GM12891 (cell line): ENCODE results near the gene ITM2C.

Experiments used
- DNase-seq: peaks from one replicate; pipeline ENCODE4 v3.0.0; 2011; ENCODE audit warnings: low spot score; ENCODE audit not compliant: insufficient read length
- FAIRE-seq: peaks from 2 replicates; lab custom pipeline; 2011; peaks lifted over from hg19 to GRCh38; lab: Jason Lieb, UNC
- PAX5 ChIP-seq: IDR thresholded peaks from 2 replicates; pipeline ENCODE4 v1.6.1; 2011; ENCODE audit warnings: low read length, moderate library complexity, mild to moderate bottlenecking; ENCODE audit not compliant: insufficient read depth, severe bottlenecking
- POLR2A ChIP-seq: IDR thresholded peaks from 2 replicates; pipeline ENCODE4 v1.6.1; 2011; ENCODE audit warnings: low read depth, low read length, control low read depth
- POLR2AphosphoS5 ChIP-seq: IDR thresholded peaks from 2 replicates; pipeline ENCODE4 v1.6.1; 2011; ENCODE audit warnings: low read depth, low read length, control low read depth
- POU2F2 ChIP-seq: IDR thresholded peaks from 2 replicates; pipeline ENCODE4 v1.6.1; 2011; ENCODE audit warnings: low read depth, mild to moderate bottlenecking, control low read depth, low read length, moderate library complexity
- SPI1 ChIP-seq: IDR thresholded peaks from 2 replicates; pipeline ENCODE4 v1.6.1; 2011; ENCODE audit warnings: low read depth, low read length, control low read depth
- TAF1 ChIP-seq: IDR thresholded peaks from 2 replicates; pipeline ENCODE4 v1.6.1; 2011; ENCODE audit warnings: low read depth, low read length, control low read depth

The ITM2C gene

DNA sequence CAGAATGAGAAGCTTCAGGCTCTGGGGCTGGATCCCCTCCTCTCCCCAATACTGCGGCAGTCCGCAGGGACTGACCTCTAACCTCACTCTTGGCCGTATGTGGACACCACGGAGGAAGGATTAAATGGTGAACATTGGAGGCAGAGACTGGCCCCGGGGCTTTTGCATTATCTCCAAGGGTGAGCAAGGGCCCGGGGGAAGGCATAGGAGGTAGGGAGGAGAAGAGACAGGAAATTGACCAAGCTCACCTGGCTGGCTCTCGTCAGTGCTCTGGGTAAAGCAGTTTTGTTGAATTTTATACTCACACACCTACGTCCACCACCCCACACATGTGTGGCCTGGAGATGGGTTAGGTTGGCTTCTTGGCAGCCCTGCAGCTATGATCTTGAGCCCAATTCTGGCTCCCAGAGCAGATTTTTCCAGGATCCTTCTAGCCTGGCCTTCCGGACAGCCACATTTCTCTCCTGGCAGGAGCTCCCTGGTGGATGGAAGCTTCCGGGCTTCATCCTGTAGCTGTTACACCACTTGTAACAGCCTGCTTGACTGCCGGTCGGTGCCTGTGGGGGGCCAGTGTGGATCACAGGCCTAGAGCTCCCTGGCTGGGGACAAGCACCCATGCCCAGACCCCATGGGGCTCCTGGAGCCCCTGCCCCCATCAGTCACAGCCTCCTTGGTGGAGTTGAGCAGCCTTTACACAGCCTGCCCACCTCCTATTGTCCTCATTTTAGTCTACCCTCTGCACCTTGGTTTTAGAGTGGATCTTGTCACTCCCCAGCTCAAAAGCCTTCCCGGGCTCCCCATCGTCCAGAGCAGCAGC, 7.6 kb downstream of the ITM2C start:
- DNase-seq, result no peak

DNA sequence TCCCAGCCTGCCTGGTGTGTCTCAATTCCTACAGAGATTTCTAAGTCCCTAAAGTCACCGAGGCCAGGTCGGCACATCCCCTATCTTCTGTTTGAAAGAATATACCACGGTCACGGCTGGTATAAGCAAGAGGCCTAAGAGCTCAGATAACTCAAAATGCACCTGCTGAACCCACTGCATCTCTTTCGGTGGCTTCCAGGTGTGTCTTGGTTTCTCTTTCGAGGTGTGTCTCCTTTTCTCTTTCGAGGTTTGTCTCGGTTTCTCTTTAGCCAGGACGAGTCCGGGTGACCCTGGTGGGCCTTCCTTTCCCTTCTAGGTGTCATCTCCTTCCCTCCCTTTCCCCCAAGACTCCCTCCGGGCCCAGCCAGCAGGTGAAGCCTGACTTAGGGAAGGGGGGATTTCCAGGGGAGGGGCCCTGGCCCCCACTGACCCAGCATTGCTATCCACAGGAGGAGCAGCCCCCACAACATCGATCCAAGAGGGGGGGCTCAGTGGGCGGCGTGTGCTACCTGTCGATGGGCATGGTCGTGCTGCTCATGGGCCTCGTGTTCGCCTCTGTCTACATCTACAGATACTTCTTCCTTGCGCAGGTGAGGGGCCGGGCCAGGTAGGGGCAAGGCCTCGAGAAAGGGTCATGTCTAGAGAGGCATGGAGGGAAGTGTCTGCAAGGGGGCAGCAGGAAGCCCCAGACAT, 8.4 kb downstream of the ITM2C start:
- TF ChIP-seq TAF1 (no peak), SPI1 (no peak), PAX5 (no peak), POLR2AphosphoS5 (no peak), POLR2A (no peak), POU2F2 (no peak)
- DNase-seq, result peak; percentile 76
- no peak for FAIRE-seq

More for the DNA sequence above, 7.6 kb downstream of the ITM2C start:
- no peak for FAIRE-seq
- TF ChIP-seq TAF1 (no peak), POLR2A (no peak), POU2F2 (no peak), PAX5 (no peak), POLR2AphosphoS5 (no peak), SPI1 (no peak)

DNA sequence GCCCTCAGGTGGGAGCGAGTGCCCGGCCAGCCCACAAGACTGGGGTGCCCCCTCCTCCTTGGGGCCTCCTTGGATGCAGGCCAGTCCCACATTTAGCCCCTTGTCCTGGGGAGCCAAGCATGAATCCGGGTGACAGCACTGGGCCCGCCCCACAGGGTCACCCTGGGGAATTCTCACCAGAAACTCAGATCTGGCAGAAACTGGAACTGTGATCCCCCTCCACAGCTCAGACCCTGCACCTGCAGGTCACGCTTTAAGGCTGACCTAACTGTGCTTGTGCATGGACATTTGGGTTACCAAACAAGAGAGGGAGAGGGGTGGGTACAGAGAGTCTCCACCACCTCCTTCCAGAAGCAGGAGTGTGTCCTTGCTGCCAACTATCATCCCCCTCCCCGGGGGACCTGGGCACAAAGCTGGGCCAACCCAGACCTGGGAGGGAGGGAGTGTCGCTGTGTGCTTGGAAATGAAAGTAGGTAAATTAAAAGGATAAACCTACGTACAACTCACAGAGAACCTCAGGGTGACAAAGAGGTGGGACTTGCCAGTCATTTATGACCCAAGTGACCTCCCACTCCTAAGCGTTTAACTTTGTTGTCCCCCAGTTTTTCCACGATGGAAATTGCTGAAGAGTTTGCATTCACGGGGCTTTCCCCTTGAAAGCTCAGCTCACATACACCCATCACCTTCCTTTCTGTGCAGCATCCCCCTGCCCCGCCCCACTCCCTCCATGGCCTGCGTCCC, 9.1 kb downstream of the ITM2C start:
- DNase-seq, result no peak
- peak; percentile 95 for FAIRE-seq
- TF ChIP-seq PAX5 (peak; percentile 77), TAF1 (no peak), POLR2AphosphoS5 (no peak), POU2F2 (no peak), SPI1 (no peak)

DNA sequence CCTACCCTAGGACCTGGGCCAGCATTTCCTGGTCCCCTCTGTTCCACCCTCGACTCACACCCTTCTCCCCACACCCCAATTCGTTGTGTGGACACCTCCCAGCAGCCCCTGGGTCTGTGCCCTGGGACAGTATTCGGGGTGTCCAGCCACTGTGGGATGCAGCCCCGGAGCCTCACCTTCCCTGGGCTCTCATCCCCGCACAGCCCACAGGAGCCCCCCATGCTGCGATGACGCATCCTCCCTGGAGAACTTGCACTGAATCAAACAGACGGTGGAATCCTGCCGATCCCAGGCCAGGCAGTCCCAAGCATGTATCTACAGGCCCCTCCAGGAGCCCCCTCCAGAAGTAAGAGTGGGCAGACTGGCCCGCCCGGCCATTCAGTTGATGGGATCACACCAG, 9.7 kb downstream of the ITM2C start:
- FAIRE-seq (no peak), DNase-seq (no peak)

DNA sequence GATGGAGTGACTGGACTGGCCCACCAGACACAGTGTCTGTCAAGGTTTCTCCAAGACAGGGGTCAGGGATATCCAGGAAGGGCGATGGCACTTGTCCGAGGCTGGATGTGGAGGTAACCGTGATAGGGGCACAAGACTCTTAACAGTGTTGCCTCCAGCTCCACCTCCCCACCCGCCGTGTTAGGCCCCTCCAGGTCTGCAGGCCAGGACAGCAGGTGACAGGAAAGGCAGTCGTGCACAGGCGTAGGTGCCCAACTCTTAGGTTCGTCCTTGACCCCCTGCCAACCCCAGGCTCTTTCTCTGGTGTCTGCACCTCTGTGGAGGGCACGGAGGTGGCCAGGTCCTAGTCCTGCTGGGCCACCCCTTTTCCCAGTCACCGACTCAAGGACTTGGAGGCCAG, 10.1 kb downstream of the ITM2C start:
- TF ChIP-seq POLR2AphosphoS5, result no peak
- no peak for TF ChIP-seq POLR2A
- no peak for TF ChIP-seq SPI1
- TF ChIP-seq POU2F2, result no peak
- TF ChIP-seq TAF1, result no peak
- DNase-seq (no peak), FAIRE-seq (no peak)

More for the DNA sequence above, 9.7 kb downstream of the ITM2C start:
- TF ChIP-seq POU2F2 (no peak), POLR2A (no peak), SPI1 (no peak)

- DNase-seq (no peak), FAIRE-seq (no peak)
- TF ChIP-seq PAX5, result no peak
- TF ChIP-seq POLR2AphosphoS5, result no peak
- TF ChIP-seq POU2F2, result no peak
- no peak for TF ChIP-seq POLR2A
- no peak for TF ChIP-seq TAF1
- no peak for TF ChIP-seq SPI1
These were observed 10.9 kb downstream of the ITM2C start for GRCh38 chr2:230875347-230876315.

DNA sequence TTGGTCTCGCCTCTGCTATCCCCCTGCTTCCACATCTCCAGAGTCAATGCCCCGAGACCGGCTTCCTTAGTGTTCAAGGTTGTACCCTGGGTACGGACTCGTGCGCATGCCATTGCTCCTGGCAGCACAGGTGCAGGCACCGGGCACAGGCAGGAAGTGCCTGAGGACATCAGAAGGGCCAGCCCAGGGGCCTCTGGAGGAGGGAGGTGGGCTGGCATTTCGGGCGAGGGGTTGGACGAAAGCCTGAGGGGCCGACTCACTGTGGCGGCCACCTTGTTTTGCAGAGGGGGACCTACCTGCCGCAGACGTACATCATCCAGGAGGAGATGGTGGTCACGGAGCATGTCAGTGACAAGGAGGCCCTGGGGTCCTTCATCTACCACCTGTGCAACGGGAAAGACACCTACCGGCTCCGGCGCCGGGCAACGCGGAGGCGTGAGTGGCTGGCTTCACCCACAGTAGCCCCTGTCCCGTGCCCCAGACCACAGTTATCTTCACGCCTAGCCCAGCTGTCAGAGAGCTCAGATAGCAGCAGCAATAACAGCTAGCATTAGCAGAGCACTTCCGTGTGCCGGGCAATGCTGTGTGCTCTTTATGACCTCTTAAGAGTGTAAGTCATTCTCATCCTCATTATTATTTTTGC, 12.5 kb downstream of the ITM2C start:
- peak; percentile 23 for FAIRE-seq
- no peak for TF ChIP-seq POLR2AphosphoS5
- TF ChIP-seq POU2F2, result no peak
- no peak for TF ChIP-seq TAF1
- no peak for TF ChIP-seq PAX5
- TF ChIP-seq POLR2A, result no peak
- no peak for TF ChIP-seq SPI1
- DNase-seq, result no peak

DNA sequence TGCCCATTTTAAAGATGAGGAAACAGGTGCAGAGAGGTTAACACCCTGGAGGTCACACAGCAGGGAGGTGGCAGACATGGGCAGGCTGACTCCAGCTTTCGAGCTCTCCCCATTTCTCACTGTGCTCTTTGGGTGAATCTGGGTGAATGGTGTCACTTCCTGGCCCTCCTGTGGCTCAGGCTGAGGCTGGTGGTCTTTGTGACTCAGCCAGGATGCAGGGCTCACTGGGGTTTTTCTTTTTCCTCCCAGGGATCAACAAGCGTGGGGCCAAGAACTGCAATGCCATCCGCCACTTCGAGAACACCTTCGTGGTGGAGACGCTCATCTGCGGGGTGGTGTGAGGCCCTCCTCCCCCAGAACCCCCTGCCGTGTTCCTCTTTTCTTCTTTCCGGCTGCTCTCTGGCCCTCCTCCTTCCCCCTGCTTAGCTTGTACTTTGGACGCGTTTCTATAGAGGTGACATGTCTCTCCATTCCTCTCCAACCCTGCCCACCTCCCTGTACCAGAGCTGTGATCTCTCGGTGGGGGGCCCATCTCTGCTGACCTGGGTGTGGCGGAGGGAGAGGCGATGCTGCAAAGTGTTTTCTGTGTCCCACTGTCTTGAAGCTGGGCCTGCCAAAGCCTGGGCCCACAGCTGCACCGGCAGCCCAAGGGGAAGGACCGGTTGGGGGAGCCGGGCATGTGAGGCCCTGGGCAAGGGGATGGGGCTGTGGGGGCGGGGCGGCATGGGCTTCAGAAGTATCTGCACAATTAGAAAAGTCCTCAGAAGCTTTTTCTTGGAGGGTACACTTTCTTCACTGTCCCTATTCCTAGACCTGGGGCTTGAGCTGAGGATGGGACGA, 13.2 kb downstream of the ITM2C start:
- FAIRE-seq (no peak), DNase-seq (no peak)
- no peak for TF ChIP-seq PAX5
- no peak for TF ChIP-seq TAF1
- TF ChIP-seq POLR2AphosphoS5, result no peak
- no peak for TF ChIP-seq POLR2A
- TF ChIP-seq SPI1, result peak; percentile 45
